HG03060 (cell line): Measurements from ENCODE around the gene FARP1.

Experiments used
- ATAC-seq: cut with Tn5 transposase; IDR thresholded peaks from one replicate; pipeline ENCODE4 v1.9.1; 2021; ENCODE audit warnings: low read depth, moderate number of reproducible peaks; ENCODE audit not compliant: unreplicated experiment

FARP1 gene

DNA sequence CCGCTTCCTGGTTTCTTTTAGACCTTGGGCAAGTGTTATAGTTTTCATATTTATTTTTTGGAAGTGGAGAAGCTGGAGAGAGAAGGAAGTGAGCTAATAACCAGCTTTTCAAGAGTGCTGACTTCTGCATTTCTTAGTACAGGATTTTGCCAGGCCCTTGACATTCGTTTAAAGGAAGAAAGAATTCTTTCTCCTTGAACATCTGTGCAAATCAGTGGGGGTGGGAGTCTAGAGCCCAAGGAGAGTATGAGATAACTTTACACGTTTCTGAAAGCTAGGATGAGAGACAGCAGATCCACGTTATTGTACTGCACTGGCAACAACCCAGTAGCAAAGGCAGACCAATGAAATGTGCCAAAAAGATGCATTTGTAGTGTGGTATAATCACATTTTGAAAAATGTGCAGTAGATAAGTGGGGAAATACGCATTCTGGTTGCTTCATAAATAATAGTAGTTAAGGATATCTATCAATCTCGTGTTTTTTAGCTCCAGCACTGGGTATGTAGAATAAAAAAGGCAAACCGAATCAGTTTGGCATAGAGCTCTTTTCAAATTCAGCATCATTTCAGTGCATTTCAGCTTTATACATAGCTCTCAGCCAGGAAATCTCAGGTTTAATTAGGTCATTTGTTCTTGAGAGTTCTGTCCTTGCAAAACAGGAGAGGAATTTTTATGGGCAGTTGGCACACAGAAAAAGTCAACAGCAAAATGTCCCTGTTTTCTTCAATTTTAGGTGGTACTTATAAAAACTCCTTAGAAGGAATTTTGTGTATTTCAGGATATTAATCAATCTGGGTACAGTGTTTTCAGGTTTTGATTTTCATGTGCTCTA lies 29.9 kb downstream of the FARP1 start:
- no peak for ATAC-seq

DNA sequence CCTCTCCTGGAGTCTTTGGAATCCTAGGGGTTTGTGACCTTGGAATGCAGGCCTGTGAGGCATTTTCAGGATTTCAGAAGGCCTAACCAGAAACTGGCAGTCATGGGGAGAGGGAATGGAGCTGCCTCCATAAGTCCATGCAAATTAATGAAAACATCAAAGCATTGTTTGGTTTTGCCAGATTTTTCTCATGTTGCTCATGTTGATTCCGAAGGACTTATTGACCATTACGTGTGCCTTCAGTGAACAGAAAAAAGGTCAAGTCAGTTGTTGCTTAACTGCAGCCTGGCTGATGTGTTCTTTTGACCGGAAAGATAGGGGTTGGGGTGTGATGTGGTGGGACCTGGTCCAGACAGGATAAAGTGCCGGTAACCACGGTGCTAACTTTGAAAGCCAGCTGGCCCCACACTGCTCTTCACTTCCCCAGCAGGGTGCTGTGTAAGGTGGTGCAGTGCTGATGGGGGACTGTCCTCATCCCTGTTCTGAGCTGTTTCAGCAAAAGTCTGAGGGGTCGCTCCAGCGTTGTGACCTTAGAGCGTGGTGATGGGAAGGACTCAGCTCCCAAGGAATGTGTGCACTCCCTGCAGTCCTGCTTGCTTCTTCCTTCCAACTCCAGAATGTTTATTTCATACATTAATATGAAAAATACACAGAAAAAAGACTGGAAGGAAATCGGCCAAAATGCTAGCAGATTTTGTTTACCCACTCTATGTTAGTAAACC lies 30.7 kb downstream of the FARP1 start:
- no peak for ATAC-seq

DNA sequence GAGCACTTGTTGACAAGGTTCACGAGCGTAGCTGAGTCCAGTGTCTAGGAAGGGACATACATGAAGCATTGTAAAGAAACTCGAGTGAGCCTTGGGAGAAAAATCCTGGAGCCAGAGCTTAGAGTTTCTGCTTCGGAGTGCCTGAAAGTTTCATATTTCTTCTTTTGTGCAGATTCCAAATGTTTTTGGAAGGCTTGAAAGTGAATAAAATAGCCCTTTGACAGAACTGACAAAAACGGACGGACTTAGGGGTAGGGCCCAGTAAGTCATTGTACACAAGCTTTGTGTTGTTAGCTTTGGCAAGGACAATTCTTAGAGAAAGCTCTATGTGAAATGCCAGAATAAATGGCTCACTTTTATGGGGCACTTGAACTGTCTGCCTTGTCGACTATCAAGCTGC lies 31.4 kb downstream of the FARP1 start:
- ATAC-seq = no peak

DNA sequence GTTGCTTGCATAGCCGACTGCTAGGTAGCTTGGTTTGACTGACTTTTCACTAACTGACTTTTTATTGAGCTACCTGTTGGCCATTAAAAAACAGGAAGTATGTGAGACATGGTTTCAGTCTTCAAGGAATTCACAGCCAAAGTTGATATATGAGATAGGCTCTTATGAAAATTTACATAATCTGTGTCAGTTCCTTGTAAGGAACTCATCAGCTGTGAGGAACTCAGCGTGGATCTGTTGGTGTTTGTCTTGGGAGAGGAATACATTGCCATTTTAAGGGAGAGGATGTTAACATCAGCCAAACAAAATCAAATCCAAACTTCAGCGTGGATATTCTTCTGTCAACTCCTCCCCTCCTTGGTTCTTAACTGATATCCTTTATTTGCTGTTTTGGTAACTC lies 32.1 kb downstream of the FARP1 start:
- no peak for ATAC-seq

DNA sequence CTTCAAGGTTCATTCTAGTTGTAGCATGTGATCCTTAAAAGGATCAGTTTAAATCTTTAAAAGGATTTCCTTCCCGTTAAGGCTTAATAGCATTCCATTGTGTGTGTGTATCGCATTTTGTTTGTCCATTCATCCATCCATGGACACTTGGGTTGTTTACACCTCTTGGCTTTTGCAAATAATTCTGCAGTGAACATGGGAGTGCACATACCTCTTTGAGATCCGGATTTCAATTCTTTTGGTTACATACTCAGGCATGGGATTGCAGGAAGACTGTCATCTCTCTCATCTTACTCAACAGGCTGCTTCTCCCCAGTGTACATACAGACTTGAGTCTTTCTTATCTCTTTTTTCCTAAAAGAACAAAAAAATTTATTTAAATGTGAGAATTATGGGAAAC lies 32.9 kb downstream of the FARP1 start:
- ATAC-seq = no peak

DNA sequence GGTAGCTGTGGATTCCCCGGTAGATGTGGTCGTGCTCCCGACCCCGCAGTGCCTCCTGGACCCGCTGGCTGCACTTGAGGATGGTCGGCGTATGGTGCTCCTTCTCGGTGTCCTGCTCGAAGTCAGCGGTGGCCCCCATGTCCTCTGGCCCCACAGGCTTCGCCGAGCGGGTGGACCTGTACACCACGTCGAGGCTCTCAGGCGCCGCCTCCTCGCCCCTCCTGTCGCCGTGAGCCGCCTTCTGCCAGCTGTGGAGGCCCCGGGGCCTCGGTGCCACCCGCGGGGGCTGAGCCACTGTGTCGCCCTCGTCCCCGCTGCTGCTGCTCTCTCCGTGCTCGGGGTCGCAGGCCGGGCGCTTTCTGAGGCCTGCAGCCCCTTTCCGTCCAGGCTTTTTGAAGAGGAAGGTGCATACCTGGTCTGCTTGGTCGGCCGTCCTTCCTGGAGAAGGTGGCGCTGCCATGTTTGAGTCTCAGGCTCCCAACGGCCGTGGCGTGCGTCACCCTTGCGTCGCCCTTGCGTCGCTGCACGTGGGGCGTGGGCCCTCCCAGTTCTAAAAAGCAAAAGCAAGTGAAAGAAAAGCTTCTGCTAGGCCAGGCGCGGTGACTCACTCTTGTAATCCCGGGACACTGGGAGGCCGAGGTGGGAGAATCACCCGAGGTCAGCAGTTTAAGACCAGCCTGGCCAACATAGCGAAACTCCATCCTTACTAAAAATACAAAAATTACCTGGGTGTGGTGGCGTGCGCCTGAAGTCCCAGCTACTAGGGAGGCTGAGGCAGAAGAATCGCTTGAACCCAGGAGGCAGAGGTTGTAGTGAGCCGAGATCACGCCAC lies 34.1 kb downstream of the FARP1 start, which contains the start of gene RNF113B:
Gene RNF113B (minus strand): TSS at position 493 of the 832 bp plus-strand sequence. CDS start 33 bp downstream, at position 460.
- no peak for ATAC-seq

DNA sequence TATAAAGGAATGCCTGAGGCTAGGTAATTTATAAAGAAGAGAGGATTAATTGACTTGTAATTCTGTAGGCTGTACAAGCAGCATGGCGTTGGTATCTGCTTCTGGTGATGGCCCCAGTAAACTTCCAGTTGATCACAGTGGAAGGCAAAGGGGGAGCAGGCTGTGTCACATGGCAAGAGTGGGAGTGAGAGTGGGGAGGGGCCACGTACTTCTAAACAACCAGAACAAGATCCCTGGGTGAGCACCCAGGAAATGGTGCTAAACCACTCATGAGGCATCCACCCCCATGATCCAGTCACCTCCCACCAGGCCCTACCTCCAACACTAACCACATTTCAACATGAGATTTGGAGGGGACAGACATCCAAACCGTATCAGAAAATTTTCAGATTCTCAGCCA lies 37.2 kb downstream of the FARP1 start:
- no peak for ATAC-seq

DNA sequence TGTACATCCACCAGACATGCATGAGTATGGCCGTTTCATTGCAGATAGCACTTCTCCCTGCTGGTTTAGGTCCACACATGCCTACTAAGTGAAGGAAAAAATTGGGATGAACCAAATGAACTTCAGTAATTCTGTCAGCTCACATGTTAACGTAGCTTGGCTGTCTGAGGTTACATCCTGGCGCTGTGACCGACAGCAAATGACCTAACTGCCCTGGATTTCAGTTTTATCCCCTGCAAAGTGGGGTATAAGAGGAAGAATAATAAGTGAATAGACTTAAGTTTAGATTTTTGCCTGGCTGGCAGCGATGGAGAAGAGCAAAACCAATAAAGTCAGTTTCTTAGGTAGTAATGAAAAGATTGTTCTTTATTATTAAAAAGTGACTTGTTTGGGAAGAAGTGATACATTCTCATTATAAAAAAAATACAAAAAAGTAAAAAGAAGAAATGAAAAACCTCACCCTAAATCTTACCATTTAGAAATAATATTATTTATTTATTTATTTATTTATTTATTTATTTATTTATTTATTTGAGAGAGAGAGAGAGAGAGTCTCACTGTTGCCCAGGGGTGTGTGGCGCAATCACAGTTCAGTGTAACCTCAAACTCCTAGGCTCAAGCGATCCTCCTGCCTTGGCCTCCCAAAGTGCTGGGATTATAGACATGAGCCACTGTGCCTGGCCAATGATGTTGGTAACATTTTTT lies 38.4 kb downstream of the FARP1 start:
- ATAC-seq = no peak

DNA sequence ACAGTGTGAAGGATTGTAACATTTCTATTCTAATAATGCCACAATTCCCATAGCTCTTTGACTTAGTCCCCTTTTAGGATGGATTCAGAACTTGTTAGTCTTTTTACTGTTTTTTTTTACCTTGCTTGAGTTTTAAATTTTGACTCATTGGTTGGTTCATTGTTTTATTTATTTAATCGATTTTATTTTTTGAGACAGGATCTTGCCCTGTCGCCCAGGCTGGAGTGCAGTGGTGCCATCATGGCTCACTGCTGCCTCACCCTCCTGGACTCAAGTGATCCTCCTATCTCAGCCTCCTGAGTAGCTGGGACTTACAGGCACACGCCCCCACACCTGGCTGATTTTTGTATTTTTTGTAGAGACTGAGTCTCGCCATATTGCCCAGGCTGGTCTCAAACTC lies 39.3 kb downstream of the FARP1 start:
- no peak for ATAC-seq

DNA sequence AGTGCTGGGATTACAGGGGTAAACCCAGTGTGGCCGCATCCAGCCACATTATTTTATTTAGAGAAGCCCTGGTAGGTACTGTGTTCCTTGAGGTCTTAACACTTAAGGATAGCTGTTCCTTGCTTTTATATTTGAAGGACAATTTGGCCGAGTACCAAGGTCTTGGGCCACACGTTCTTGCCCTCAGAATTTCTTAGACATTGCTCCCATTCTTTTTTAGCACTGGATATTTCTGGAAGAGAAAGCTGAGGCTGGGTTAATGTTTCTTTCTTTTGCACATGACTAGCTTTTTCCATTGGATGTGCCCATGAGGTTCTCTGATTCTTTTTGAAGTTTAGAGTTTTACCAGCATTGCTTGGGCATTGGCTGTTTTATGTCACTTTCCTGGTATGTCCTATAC lies 39.7 kb downstream of the FARP1 start:
- ATAC-seq = no peak

DNA sequence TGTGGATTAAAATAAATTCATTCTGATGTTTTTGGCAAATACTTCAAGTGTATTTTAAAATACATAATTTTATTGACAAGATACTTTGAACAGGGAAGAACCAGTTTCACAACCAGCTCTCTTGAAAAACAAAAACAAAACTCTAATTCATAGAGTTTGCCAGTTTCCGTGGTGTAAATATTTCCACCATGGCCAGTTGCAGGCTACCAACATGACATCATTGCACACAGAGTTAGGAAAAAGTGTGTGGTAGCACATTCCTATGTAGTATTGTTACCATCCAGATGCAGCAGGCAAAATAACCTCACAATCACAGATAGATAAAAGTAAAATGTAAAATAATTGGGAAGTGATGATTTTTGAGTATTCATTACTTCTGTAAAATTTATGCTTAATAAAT lies 41.9 kb downstream of the FARP1 start:
- no peak for ATAC-seq

DNA sequence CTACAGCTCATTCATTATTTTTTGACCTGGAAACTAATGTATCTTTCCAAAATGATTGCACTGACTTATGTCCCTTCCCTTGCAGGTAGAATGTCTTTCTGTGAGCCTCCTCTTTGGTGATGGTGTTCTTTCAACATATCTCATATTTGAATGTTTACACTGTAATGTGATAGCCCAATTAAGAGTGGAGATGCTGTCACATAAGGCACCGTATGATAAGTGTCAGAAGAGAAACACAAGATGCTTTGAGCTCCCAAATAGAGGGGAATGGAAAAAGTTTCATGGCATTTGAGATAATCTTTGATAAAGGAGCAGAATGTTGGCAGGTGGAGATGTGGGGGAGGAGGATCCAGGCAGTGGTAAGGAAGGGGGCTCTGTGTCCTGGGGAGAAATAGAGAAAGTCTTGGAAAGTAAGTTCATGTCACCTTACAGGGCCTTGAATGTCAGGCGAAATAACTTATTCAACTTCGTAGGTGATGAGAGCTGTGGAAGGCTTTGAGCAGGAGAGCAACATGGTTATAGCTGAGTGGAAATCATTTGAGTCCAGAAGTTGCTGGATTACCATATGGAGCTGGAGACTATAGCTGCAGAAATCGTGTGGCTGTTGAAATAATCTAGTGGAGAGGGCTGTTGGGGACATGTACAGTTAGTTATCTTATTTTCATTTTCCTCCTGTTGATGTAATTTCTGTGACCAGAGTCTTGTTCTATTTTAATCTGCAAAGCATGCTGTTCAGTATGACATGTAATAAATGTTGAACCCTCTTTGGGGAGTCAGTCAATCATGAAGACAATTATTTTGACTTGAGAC lies 44.5 kb downstream of the FARP1 start:
- ATAC-seq = no peak

DNA sequence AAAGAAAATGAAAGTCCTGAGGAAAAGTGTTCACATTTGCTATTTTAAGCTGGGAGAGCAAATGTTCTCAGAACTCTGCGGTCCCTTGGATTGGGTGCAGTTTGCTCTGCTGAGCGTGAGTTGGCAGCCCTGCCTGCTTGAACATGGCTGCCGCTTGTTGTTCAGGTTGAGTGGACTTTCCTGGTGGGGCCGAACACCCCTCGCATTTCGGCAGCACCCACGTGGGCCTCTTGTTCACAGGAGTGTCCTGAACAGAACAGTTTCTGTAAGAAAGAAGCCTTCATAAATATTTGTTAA lies 45.0 kb downstream of the FARP1 start:
- no peak for ATAC-seq

DNA sequence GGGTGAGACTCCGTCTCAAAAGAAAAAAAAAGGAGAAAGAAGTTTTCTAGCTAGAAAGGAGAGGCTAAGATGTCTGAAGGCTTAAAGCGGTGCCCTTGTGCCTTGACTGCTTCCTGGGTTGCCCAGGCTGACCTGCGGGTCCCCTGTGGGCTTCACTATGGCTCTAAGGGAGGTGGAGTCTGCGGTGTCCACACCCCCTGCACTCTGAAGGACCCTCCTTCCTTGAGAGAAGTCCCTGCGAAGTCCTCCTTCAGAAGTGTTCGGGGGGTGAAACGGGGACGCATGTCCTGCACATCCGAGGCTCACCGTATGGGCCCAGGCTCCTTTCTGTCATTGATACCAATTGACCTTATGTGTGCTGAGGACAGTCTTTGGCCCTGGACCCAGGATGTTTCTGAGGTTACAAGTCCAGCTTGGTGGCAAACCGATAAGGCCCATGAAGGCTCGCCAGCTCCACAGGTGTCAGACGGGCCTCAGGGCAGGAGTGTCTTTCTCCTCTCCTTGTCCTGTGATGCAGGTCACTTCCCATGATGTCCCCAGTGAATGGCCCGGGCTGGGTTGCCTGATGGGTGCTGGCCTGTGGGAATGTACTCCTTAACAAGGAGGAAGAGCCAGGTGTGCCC lies 45.8 kb downstream of the FARP1 start:
- no peak for ATAC-seq

DNA sequence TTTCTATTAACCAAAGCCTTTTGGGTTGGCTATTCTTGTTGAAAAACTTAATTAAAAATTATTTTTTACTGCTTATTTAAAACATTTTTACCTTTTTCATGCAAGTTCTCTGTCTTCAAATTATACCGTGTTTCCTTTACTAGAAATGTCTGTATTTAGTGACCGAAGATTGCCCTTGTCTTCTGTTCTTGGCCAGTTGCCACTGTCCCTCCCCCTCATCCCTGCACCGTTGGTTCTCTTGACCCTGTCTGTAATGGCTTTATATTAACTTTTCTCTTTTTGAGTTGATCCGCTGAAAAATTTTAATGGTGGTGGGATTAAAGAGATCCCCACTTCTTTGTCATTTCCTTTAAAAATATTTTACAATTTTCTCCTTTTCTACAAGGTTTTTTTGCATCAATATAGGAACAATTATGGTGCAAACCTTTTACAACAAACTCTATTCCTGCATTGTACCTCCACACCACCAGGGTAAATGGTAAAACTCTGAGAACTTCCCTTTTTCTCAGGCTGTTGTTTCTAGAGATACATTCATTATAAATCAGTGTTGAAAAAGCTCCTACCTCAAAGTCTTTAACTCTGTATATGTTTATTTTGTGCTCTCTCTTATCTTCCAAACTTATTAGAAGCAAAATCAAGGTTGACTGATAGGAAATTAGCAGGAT lies 47.1 kb downstream of the FARP1 start:
- no peak for ATAC-seq

DNA sequence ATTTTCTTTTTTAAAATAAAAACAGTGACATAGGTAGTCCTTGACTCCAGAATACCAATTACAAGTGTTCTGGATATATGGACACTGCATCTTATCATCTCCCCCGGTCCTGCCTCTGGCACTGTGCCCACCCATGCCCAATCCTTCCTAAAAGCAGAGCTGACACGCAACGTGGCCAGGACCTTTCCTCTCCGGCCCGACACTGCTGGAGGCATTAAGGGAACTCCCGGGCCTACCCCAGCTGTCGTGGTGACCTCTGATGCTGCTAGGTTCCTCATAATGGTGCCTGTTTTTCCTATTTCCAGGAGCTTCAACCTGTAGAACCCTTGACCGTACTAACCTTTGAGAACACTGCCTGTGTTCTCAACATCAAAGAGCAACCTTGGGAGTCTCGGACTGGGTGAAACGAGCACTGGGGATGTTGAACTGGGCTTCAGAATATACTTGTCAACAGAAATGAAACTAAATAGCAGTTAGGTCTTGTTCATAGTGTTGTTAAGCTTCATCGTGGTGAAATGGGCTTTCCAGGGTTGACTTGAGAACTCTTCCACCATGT lies 48.1 kb downstream of the FARP1 start:
- ATAC-seq = no peak

DNA sequence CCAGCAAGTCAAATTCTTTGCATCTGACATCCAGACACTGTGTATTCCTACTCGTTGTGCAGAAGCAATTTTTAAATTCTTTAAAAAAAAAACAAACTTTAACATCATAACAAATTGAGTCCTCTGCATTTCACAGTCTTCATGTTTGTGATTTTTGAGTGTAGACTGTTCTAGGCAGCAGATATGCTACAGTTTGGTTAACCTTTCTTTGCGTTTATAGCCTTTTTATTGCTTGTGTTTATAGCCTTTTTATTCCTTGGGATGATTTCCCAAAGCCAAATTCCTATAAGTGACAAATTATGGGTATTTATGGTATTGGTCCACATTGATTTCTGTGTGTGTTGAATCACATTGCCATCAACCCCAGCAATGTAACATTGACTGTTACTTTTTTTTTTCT lies 49.1 kb downstream of the FARP1 start:
- no peak for ATAC-seq

DNA sequence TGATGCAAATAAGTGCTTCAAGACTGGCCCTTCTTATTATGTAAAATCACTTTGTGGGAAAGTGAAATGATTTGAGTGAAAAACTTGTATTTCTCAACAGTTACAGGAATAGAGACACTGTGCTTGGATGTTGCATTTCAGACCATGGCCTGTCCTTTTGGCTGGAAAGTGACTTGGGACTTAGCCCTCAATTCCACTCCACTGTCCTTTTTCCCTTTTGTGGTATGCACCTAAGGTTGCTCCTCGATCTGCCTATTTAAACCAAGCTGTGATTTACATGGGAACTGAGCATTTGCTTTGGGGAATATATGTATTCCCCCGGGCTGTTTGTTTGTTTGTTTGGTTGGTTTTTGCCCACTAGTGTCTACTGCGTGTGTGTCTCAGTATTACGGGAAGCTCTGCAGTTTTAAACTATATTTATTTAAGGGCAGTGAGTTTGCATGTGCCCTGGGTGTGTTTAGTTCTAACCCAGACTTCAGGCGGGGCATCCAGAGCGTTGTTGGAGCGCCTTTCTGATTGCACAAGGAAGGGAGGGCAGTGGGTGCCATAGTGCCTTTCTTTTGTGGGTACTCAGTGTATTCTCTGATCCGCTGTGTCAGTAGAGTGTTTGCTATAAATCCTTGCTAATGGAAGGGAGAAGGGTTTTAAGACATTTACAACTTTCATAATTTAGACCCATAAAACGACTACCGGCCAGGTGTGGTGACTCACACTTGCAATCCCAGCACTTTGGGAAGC lies 52.3 kb downstream of the FARP1 start:
- ATAC-seq = no peak
